Ecto neural progenitor cell (in vitro differentiated cells): Measurements from ENCODE around the gene ST8SIA5.
"Not testable (repeated sequence)": the region's sequence is repeated elsewhere in the genome, so short reads cannot be mapped to it uniquely, and the experiment has no call there.

Experiments
- DNase-seq: peaks from one replicate; pipeline ENCODE4 v3.0.0-alpha.2; 2018; ENCODE audit warnings: low spot score

The ST8SIA5 gene

GRCh38 chr18:46756559-46757201 lies at the start of gene ST8SIA5:
ST8SIA5 (minus strand) TSS chr18:46757053; CDS start chr18:46756508, 545 bp downstream.
- DNase-seq = peak; percentile 74

- DNase-seq = not testable (repeated sequence)
Observed at GRCh38 chr18:46795945-46796344, 39.1 kb upstream of the ST8SIA5 start.

DNA sequence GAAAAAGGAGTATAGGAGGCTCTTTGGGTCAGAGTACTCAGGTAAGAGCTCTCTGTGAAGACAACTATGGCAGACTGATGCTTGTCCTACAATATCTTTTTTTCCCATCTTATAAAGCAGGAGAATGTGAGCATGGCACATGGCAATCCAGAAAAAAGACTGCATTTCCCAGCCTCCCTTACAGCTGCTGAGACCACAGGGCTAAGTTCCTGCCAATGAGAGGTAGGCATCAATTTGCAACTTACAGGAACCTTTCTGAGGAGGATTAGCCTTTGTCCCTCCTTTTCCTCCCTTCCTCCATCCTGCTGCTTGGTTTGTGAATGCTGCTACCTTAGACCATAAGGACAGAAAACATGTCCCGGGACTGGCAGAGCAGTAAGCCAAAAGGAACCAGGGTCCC lies 37.8 kb upstream of the ST8SIA5 start:
- no peak for DNase-seq

GRCh38 chr18:46793565-46793964 lies 36.7 kb upstream of the ST8SIA5 start:
- DNase-seq = no peak

- DNase-seq = no peak
Observed at GRCh38 chr18:46789088-46789487, 32.2 kb upstream of the ST8SIA5 start.

- no peak for DNase-seq
Observed at GRCh38 chr18:46787674-46788073, 30.8 kb upstream of the ST8SIA5 start.

DNA sequence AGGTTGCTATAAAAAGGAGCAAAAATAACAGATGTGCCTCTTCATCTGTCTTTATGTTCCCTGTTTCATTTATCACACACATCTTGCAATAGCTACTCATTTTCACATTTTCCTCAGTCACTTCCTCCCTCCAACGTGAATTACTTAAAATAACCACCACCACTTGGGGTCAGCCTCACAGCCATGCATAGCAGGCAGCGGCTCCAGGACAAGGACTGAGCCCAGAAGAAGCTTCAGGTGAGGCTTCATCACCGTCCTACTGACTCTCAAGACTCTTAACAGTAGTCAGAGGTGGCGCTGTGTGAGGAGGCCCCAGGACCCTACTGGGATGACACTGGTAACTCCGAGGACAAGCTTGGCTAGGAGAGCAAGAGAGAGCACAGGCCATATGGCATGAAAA lies 15.5 kb upstream of the ST8SIA5 start:
- DNase-seq = no peak

DNA sequence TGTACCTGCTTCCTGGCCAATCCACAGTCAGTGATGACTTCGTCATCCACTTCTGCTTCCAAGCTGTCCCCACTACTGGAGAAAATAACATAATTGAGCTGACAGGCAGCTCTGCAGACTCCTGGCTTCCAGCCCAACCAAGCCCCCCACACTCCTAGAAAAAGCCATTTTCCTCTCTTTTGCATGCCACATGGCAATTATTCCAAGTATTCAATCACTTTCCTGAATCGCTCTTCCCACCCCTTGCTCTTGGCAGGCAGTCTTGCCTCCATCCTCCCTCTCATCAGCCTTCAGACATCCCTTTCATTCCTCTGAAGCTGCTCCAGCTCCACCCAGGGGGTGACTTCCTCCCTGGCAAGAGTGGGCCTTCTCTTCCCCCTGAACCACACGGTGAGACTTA lies 14.3 kb upstream of the ST8SIA5 start:
- no peak for DNase-seq

GRCh38 chr18:46770708-46771107 lies 13.9 kb upstream of the ST8SIA5 start:
- DNase-seq = no peak

DNA sequence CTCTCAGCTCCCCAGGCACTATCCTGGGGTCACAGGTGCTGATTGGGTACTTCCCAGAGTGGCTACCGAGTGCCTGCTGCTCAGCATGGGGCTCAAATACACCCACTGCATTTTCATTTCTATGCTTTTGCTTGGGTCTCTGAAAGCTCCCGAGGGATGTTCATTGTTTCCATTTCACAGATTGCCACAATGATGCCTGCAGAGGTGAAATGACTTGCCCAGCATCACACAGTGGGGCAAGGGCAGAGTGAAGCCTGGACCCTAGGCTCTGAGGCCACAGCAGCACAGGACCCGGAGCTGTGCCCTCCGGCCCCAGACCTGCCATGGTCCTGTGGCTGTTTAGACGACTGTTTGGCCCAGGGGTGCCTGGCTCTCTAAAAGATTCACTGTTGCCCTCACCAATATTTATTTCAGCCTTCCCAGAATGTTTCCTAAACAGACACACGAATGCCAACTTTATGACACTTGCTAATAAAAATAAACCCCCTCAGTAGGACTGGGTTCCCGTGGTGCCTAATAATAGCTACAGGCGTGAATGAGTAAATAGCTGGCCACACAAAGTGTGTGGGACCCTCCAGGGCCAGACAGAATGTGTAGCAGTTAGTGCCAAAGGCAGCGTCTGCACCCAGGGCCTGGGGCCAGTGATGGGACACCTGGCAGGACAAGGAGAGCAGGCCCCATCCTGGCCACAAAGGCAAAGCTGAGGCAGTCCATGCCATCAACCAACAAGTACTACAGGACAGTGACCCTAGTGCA lies 11.5 kb upstream of the ST8SIA5 start:
- no peak for DNase-seq

DNA sequence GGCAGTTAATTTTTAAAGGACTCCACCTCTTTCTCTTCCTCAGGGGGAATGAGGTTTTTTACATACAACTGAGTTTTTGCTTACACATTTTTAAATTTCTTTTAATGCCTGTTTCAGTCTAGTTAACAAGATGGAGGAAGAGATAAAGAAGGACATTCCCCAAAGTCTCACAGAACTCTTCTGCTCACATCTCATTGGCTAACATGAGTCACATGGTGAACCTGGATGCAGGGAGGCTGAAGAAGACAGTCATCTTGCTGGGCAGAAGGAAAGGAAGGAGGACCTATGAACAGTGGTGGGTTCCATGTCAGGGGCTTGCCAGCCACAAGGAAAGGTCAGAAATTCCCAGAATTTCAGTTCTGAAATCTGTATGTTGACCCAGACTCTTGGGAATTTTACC lies 10.4 kb upstream of the ST8SIA5 start:
- DNase-seq = no peak

GRCh38 chr18:46764586-46764985 lies 7.7 kb upstream of the ST8SIA5 start:
- no peak for DNase-seq

DNA sequence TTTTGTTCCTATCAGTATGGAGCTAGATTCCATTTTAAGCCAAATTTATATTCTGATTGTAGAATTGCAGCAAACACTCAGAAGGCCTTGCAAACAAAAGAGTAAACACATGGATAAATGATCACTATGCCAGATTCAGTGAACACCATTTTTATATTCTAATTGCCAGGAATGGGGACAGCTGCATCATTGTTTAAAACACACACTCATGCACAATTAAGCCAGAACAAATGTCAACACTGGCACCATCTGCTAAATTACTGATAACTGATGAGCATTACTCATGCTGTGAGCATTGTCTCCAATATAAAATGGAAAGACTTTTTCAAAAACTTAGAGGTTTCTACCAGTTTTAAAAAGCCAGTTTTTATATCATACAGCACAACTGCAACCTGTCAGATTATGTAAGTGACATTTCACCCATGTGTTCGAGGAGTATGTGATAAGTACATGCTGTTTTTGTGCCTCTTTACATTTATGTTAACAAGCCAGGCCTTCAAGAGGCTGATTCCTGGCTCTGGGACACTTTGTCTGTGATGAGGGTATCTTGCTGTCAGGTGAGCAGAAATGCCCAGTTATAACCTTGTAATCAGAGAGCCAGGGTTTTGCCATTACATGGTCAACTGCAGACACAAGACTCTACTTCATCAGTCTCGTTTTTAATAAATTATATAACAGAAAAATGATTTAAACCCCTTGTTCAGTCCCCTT lies 4.4 kb upstream of the ST8SIA5 start:
- no peak for DNase-seq

DNA sequence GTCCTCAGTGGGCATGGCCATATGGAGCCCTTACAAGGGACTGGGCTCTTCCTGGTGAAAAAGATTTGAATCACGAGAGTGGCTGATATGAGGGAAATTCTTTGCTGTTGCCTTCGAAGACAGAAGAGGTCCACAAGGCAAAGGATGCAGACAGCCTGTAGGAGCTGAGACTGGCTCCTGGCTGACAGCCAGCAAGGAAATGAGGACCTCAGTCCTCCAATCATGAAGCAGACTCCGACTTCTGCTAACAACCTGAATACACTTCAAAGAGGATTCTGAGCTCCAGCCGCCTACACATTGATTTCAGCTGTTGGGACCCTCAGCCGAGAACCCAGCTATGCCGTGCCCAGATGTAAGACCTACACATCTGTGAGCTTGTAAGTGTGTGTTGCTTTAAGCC lies 3.0 kb upstream of the ST8SIA5 start:
- DNase-seq = no peak

DNA sequence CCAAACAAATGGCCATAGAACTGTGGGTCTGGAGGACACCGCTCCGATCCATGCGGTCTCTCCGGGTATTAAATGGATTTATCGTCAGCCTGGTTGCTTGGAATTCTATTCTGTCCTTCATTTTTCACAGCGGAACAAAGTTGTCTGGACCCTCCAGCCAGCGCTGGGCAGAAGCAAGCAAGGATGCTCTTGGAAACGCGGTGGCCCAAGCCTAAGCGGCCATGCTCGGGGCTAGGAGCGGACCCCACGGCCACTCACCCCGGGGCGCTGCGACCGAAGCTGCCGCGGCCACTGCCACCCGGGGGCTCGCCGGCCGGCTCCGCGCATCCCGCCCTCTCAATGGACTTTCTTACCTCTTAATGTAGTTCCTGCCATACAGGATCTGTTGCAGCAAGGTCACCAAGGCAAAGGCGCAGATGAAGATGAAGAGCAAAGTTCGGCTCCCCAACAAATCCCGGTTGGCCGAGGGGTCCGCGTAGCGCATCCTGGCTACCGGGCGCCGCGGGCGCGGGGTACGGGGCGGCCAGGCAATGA lies 761 bp downstream of the ST8SIA5 start:
- DNase-seq = peak; percentile 62

GRCh38 chr18:46755315-46756024 lies 1.4 kb downstream of the ST8SIA5 start:
- peak; percentile 44 for DNase-seq

DNA sequence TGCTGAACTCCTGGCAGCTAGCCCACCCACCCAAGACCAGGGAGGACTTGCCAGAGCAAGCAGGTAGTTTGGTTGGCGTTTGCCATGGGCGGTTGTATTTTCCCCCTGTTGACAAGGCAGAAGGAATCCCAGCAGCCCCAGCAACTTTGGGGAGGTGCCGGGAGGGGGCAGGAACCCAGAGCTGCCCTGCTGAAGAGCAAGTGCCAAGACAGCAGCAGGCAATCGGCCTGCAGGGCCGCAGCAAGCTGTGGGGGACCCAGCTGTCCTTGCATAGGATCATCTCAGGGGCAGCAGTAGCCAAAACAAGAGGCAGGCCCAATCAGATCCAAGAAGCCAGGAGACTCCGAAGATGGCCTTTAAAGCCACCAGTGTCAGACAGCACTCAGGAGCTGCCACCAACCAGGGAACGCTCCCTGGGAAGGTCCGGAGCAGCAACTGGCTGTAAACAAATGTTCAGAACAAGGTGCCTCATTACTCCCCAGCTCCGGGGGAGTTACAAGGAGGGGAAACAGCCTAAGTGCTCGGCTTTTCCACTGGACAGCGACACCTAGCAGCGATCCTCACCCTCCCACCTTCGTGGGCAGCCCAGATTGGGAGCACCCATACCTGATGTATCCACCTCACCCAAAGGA lies 2.1 kb downstream of the ST8SIA5 start:
- peak; percentile 58 for DNase-seq

DNA sequence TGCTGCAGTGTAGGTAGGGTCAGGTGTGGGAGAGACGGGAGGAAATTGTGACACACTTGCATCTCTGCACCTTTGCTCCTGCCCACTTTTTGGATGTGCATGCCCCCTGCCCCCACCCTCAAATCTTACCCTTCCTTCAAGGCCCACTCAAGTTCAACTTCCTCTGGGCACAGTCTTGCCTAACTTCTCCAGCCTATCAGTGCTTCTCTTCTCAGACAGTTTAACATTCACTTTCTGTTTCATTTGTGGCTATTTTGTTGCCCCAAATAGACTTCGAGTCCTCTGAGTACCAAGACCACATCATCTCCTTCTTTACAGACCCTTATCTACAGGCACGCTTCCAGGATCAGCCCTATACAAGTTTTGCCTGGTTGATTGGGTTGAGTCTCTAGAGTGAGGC lies 2.7 kb downstream of the ST8SIA5 start:
- DNase-seq = peak; percentile 28

DNA sequence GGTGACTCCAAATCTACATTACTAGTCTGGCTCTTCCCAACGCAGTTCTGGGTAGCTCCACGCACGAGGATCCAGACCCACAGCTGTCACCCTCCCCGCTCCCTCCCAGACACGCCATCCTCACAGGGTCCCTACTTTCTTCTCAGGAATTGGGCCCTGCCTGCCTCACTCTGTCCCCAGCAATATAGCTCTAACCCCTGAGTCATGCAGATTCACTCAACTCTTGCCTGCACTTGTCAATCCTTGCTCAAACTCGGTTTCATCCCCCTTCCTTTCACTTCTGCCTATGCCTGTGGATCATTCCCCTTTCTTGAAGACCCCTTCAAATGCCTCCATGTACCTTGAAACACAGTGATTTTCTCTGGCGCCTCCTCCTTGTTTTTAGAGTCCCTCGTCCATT lies 5.0 kb downstream of the ST8SIA5 start:
- DNase-seq = peak; percentile 26

- peak; percentile 13 for DNase-seq
Observed at GRCh38 chr18:46750626-46751025, 6.2 kb downstream of the ST8SIA5 start.

DNA sequence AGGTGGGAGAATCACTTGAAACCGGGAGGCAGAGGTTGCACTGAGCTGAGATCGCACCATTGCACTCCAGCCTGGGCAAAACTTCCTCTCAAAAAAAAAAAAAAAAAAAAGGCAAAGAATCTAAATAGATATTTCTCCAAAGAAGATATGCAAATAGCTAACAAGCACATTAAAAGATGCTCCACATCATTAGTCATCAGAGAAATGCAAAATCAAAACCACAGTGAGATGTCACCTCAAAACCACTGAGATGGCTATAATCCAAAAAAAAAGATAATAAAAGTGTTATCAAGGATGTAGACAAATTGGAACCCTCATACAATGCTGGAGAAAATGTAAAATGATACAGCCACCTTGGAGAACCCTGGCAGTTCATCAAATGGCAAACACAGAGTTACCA lies 8.4 kb downstream of the ST8SIA5 start:
- DNase-seq = no peak

DNA sequence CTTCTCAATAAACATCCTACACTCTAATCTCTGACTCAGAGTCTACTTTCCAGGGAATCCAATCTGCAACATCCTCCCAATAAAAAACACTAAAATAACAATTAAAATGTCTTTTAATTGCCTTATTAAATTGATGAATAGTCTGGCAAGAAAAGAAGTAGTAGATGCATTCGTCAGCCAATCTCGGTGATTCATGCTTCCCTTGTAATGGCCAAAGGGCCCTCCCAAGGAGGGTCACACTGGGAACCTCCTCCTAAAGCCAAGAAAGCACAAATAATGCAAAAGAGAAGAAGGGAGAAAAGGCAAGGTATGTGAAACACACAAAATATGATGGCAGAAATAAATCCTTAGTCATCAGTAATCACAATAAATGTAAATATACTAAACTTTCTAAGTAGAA lies 16.8 kb downstream of the ST8SIA5 start:
- peak; percentile 1 for DNase-seq
